H9 (cell line): ENCODE data around the gene RBM25. TPM values are rescaled to one million over a fixed set of nuclear protein-coding genes. Genes with fewer than 3 reads are reported as not detected.

ENCODE experiments used
- DNase-seq: peaks from one replicate; pipeline ENCODE4 v3.0.0-alpha.2; 2017
- H2AFZ ChIP-seq: one replicate; pipeline ENCODE4 v1.6.1; 2013; ENCODE audit warnings: mild to moderate bottlenecking, low read length, control low read depth, moderate library complexity
- H2AK5ac ChIP-seq: 2 replicates; pipeline ENCODE4 v1.6.1; 2013; ENCODE audit warnings: low read length, control low read depth, mixed read lengths; ENCODE audit not compliant: insufficient read length
- H2BK120ac ChIP-seq: one replicate; pipeline ENCODE4 v1.6.1; 2013; ENCODE audit warnings: low read depth, mild to moderate bottlenecking, low read length, control low read depth, inconsistent platforms; ENCODE audit not compliant: poor library complexity, severe bottlenecking
- H2BK12ac ChIP-seq: 2 replicates; pipeline ENCODE4 v1.6.1; 2013; ENCODE audit warnings: low read length, control low read depth, mixed read lengths, low read depth; ENCODE audit not compliant: insufficient read length
- H2BK15ac ChIP-seq: 2 replicates; pipeline ENCODE4 v1.6.1; 2013; ENCODE audit warnings: low read depth, low read length, control low read depth
- H2BK20ac ChIP-seq: one replicate; pipeline ENCODE4 v1.6.1; 2013; ENCODE audit warnings: low read depth, mild to moderate bottlenecking, low read length, control low read depth, inconsistent platforms; ENCODE audit not compliant: poor library complexity, severe bottlenecking
- H2BK5ac ChIP-seq: 2 replicates; pipeline ENCODE4 v1.6.1; 2013; ENCODE audit warnings: low read length, control low read depth, mixed read lengths; ENCODE audit not compliant: insufficient read length
- H3K14ac ChIP-seq: 2 replicates; pipeline ENCODE4 v1.6.1; 2013; ENCODE audit warnings: low read length, control low read depth; ENCODE audit not compliant: insufficient read depth
- H3K18ac ChIP-seq: 2 replicates; pipeline ENCODE4 v1.6.1; 2013; ENCODE audit warnings: low read depth, mild to moderate bottlenecking, mixed read lengths, low read length, control low read depth; ENCODE audit not compliant: insufficient read length
- H3K23ac ChIP-seq: 2 replicates; pipeline ENCODE4 v1.6.1; 2013; ENCODE audit warnings: low read length, control low read depth, mixed read lengths, low read depth; ENCODE audit not compliant: insufficient read length
- H3K23me2 ChIP-seq: 2 replicates; pipeline ENCODE4 v1.6.1; 2013; ENCODE audit warnings: low read depth, mild to moderate bottlenecking, mixed read lengths, low read length, control low read depth; ENCODE audit not compliant: insufficient read length, poor library complexity, severe bottlenecking
- H3K27ac ChIP-seq: 2 replicates; pipeline ENCODE4 v1.5.1; 2013; ENCODE audit warnings: low read length, control low read depth, mixed read lengths, low read depth; ENCODE audit not compliant: insufficient read length
- H3K27me3 ChIP-seq: 2 replicates; pipeline ENCODE4 v1.6.1; 2013; ENCODE audit warnings: low read length, control low read depth, inconsistent platforms; ENCODE audit not compliant: insufficient read depth
- H3K4ac ChIP-seq: 2 replicates; pipeline ENCODE4 v1.6.1; 2013; ENCODE audit warnings: low read depth, mild to moderate bottlenecking, control low read depth, inconsistent platforms, low read length, moderate library complexity
- H3K4me1 ChIP-seq: 2 replicates; pipeline ENCODE4 v1.6.1; 2013; ENCODE audit warnings: low read length, control low read depth, inconsistent platforms; ENCODE audit not compliant: insufficient read depth
- H3K4me2 ChIP-seq: 2 replicates; pipeline ENCODE4 v1.6.1; 2013; ENCODE audit warnings: low read length, control low read depth, mixed read lengths; ENCODE audit not compliant: insufficient read length, insufficient read depth
- H3K56ac ChIP-seq: 2 replicates; pipeline ENCODE4 v1.6.1; 2013; ENCODE audit warnings: low read depth, mild to moderate bottlenecking, mixed read lengths, low read length, control low read depth; ENCODE audit not compliant: insufficient read length
- H3K79me1 ChIP-seq: 2 replicates; pipeline ENCODE4 v1.6.1; 2013; ENCODE audit warnings: low read depth, mild to moderate bottlenecking, moderate library complexity, low read length, control low read depth, inconsistent platforms; ENCODE audit not compliant: insufficient read depth, poor library complexity, severe bottlenecking
- H3K79me2 ChIP-seq: 2 replicates; pipeline ENCODE4 v1.6.1; 2013; ENCODE audit warnings: low read length, control low read depth, inconsistent platforms; ENCODE audit not compliant: insufficient read depth
- H3K9ac ChIP-seq: 2 replicates; pipeline ENCODE4 v1.6.1; 2013; ENCODE audit warnings: low read length, control low read depth, mixed read lengths; ENCODE audit not compliant: insufficient read length; ENCODE audit errors: extremely low read depth
- H3K9me3 ChIP-seq: one replicate; pipeline ENCODE4 v1.6.1; 2013; ENCODE audit warnings: low read depth, low read length, inconsistent platforms; ENCODE audit not compliant: control insufficient read depth
- H3T11ph ChIP-seq: one replicate; pipeline ENCODE4 v1.6.1; 2013; ENCODE audit warnings: mild to moderate bottlenecking, low read length, control low read depth, inconsistent platforms
- H4K20me1 ChIP-seq: one replicate; pipeline ENCODE4 v1.6.1; 2013; ENCODE audit not compliant: control insufficient read depth, insufficient read length, insufficient read depth
- H4K5ac ChIP-seq: 2 replicates; pipeline ENCODE4 v1.6.1; 2013; ENCODE audit warnings: low read depth, mild to moderate bottlenecking, mixed read lengths, low read length, control low read depth; ENCODE audit not compliant: insufficient read length
- H4K8ac ChIP-seq: replicated peaks from 2 replicates; pipeline ENCODE4 v1.6.1; 2013; ENCODE audit warnings: low read length, control low read depth, mixed read lengths, low read depth; ENCODE audit not compliant: insufficient read length
- H4K91ac ChIP-seq: 2 replicates; pipeline ENCODE4 v1.6.1; 2013; ENCODE audit warnings: low read depth, mild to moderate bottlenecking, moderate library complexity, mixed read lengths, low read length, control low read depth; ENCODE audit not compliant: insufficient read length
- H3K27ac Mint-ChIP-seq, 3 experiments: 2 replicates in 2 of 3; 3 replicates in 1 of 3; pipeline ENCODE4 v1.8.0; 2020 to 2021; ENCODE audit warnings: mixed read lengths in 3 of 3, mild to moderate bottlenecking in 1 of 3, moderate library complexity in 1 of 3
- H3K27me3 Mint-ChIP-seq: 2 replicates; pipeline ENCODE4 v1.8.0; 2021; ENCODE audit warnings: low read depth, mild to moderate bottlenecking, moderate library complexity, mixed read lengths
- H3K36me3 Mint-ChIP-seq, 3 experiments: 2 replicates in 2 of 3; 3 replicates in 1 of 3; pipeline ENCODE4 v1.8.0; 2020 to 2021; ENCODE audit warnings: low read depth in 3 of 3, mixed read lengths in 3 of 3; ENCODE audit not compliant: insufficient read depth in 1 of 3
- H3K4me1 Mint-ChIP-seq, 2 experiments: 2 replicates each; pipeline ENCODE4 v1.8.0; 2020; ENCODE audit warnings: mixed read lengths in 2 of 2
- H3K4me3 Mint-ChIP-seq, 2 experiments: 2 replicates in 1 of 2; 3 replicates in 1 of 2; pipeline ENCODE4 v1.8.0; 2020 to 2021; ENCODE audit warnings: mild to moderate bottlenecking in 2 of 2, mixed read lengths in 2 of 2, moderate library complexity in 1 of 2
- H3K9me3 Mint-ChIP-seq, 2 experiments: 2 replicates in 1 of 2; 3 replicates in 1 of 2; pipeline ENCODE4 v1.8.0; 2020; ENCODE audit warnings: mild to moderate bottlenecking in 2 of 2, mixed read lengths in 2 of 2, moderate library complexity in 1 of 2
- WGBS: extraction: QIAGEN DNeasy Blood & Tissue Kit; methylation state at CpG from one replicate; pipeline ENCODE4 v1.1.7; 2013; ENCODE audit warnings: missing lambda C conversion rate, low lambda C conversion rate, mixed read lengths; ENCODE audit not compliant: insufficient read length; ENCODE audit errors: extremely low coverage; 5-methylcytosine and 5-hydroxymethylcytosine counted together
- total RNA-seq: library from RNA; stranded (reverse); gene quantifications from 2 replicates; pipeline ENCODE4 v1.2.1, GENCODE V29; 2021
- TF ChIP-seq, protein P1 (sequence below): fragments of 200-600 bp; sonication (generic); conservative IDR thresholded peaks from 3 replicates; pipeline ENCODE4 v1.8.0; 2021; ENCODE audit warnings: antibody characterized with exemption, mild to moderate bottlenecking

Gene RBM25
- total RNA-seq, 1 experiment from 2014 or later = 138 TPM

DNA sequence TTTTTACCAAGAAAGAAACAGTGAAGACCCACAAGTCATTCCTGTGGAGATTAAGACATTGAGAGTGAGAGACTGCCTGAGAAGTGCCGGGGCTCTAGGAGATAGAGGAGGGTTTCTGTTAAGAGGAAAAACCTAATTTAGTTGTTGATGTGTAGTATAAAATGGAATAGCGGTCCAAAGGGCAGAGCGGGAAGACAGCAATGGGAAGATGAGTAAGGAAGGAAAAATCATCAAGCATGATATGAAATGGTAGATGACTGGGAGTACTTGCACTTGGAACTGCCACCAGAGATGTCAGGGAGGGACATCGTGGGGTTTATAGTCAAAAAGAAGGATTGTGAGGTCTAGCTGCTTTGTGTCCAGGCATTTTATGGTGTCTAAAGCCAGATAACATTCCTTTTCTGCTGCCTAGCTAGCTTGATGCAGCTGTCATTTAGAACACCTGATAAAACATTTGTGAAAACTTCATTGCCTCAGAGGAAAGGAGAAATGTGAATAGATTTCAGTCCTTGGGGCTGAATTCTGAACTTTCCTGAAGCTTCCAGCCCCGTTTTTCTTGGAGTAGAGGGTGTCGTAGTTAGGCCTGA is 57.8 kb downstream of the RBM25 start:
- no peak overlapping the region for H3K27ac ChIP-seq
- no peaks in the 10 kb centered on the region for H3K9me3 ChIP-seq
- TF ChIP-seq, protein P1, sequence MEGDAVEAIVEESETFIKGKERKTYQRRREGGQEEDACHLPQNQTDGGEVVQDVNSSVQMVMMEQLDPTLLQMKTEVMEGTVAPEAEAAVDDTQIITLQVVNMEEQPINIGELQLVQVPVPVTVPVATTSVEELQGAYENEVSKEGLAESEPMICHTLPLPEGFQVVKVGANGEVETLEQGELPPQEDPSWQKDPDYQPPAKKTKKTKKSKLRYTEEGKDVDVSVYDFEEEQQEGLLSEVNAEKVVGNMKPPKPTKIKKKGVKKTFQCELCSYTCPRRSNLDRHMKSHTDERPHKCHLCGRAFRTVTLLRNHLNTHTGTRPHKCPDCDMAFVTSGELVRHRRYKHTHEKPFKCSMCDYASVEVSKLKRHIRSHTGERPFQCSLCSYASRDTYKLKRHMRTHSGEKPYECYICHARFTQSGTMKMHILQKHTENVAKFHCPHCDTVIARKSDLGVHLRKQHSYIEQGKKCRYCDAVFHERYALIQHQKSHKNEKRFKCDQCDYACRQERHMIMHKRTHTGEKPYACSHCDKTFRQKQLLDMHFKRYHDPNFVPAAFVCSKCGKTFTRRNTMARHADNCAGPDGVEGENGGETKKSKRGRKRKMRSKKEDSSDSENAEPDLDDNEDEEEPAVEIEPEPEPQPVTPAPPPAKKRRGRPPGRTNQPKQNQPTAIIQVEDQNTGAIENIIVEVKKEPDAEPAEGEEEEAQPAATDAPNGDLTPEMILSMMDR = no peak
- H2BK5ac ChIP-seq = no peak overlapping the region
- no peak overlapping the region for H4K91ac ChIP-seq
- H3K23me2 ChIP-seq = no peaks in the 10 kb centered on the region
- no peak overlapping the region for H2BK12ac ChIP-seq
- no peak overlapping the region for H3K9ac ChIP-seq
- H3K14ac ChIP-seq = no peak overlapping the region
- no peak overlapping the region for H4K8ac ChIP-seq
- H3K27me3 ChIP-seq = no peaks in the 10 kb centered on the region
- Mint-ChIP-seq H3K4me1 (no peaks in the 10 kb centered on the region), H3K4me3 (no peak overlapping the region), H3K27ac (peak overlapping the region in 2 of 3 experiments; percentile 3 to 49; a peak in 2 of 7 replicates), H3K27me3 (no peaks in the 10 kb centered on the region), H3K9me3 (no peaks in the 10 kb centered on the region), H3K36me3 (peaks cover 46 to 94% (median 72%) of the 10 kb centered on the region in 3 experiments)
- H3K4me2 ChIP-seq = no peak overlapping the region
- no peak overlapping the region for H4K5ac ChIP-seq
- no peak overlapping the region for H2AFZ ChIP-seq
- no peak overlapping the region for H2AK5ac ChIP-seq
- no peaks in the 10 kb centered on the region for H4K20me1 ChIP-seq
- no peak overlapping the region for H2BK15ac ChIP-seq
- no peak overlapping the region for H3T11ph ChIP-seq
- no peak overlapping the region for H3K23ac ChIP-seq
- no peaks in the 10 kb centered on the region for H3K79me2 ChIP-seq
- no peak overlapping the region for H2BK120ac ChIP-seq
- H2BK20ac ChIP-seq = no peak overlapping the region
- no peak overlapping the region for H3K4ac ChIP-seq
- no peaks in the 10 kb centered on the region for H3K4me1 ChIP-seq
- H3K56ac ChIP-seq = no peak overlapping the region
- no peak for DNase-seq
- WGBS = no CpG with 5 or more reads among the region's 6 CpGs
- H3K18ac ChIP-seq = no peak overlapping the region
- peaks cover 5% of the 10 kb centered on the region for H3K79me1 ChIP-seq
